ENCODE results near the gene MAP2.

DNA sequence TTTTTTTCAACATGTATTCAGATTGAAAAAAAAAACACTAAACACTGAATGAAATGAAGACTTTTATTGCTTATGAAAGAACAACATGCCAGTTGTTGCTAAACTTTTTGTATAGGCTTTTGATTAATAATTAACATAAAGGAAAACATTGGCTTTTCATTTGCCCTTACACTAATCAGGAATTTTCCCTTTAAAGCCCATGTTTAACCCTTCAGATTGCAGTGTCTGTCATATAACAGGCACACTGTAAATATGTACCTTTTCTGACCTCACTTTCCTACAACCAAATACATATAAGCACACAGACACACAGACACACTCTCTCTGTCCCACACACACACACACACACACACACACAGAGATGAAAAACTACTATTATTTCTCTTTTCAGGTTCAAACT is 84.4 kb downstream of the MAP2 start:
- TF ChIP-seq CTCF (IDR thresholded peaks at IDR 0.05; ENCODE audit: control extremely low read depth in 1 of 3, insufficient read depth in 1 of 3, low read depth in 1 of 3, low read length in 3 of 3) (no peak), CEBPB (IDR thresholded peaks at IDR 0.05; ENCODE audit: low read depth, low read length) (no peak), ATF3 (IDR thresholded peaks at IDR 0.05; ENCODE audit: insufficient read depth, low read depth, low read length) (no peak), POLR2A (IDR thresholded peaks at IDR 0.05; ENCODE audit: control extremely low read depth in 1 of 2, low read depth in 2 of 2, low read length in 2 of 2) (no peak), EP300 (IDR thresholded peaks at IDR 0.05; ENCODE audit: borderline replicate concordance in 1 of 2, low read depth in 2 of 2, low read length in 2 of 2) (no peak), EZH2 (IDR thresholded peaks at IDR 0.05; ENCODE audit: low read depth, low read length, severe bottlenecking) (no peak), CHD2 (IDR thresholded peaks at IDR 0.05; ENCODE audit: low read length) (no peak), RNF2 (IDR thresholded peaks at IDR 0.05; ENCODE audit: borderline replicate concordance, low read depth, low read length, missing control alignments, poor library complexity, severe bottlenecking) (no peak)

All from H1 (cell line).